HG02970 (cell line): ENCODE results near the gene SLC29A4.
"Not testable (repeated sequence)": the region's sequence is repeated elsewhere in the genome, so short reads cannot be mapped to it uniquely, and the experiment has no call there.

Experiments
- ATAC-seq: cut with Tn5 transposase; IDR thresholded peaks from one replicate; pipeline ENCODE4 v1.9.1; 2021; ENCODE audit warnings: mild to moderate bottlenecking, moderate library complexity, moderate number of reproducible peaks; ENCODE audit not compliant: unreplicated experiment, low FRiP score

Gene SLC29A4

DNA sequence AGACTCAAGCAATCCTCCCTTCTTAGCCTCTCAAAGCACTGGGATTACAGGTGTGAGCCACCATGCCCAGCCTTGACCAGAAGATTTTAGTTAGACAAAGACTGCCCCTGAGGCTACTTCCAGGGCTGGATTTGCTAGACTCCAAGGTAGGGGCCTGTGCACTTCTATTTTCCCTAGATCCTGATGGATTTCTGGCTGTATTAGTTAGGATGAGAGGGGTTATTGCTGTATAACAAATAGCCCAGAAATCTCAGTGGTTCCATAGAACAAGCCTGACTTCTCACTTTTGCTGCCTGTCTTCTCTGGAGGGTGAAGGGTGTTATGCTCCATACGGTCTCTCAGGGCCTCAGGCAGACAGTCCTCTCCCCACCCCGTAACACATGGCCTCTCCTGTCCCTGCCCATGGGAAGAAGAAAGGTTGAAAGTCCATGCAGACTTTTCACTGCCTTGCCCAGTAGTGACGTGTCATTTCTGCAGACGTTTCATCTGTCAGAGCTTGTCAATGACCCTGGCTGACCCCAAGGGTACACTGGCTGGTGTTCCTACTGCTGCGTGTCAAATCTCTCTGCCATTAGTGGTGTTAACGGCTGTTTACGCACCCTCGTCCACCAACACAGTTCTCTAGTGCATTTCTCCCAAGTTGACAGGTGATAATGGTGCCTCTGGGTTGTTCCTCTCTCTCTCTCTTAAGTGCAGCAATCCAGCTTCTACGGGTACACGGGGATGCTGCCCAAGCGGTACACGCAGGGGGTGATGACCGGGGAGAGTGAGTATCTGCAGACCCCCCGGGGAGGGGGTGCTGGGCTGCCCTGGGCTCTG is 11.6 kb downstream of the SLC29A4 start:
- no peak for ATAC-seq

DNA sequence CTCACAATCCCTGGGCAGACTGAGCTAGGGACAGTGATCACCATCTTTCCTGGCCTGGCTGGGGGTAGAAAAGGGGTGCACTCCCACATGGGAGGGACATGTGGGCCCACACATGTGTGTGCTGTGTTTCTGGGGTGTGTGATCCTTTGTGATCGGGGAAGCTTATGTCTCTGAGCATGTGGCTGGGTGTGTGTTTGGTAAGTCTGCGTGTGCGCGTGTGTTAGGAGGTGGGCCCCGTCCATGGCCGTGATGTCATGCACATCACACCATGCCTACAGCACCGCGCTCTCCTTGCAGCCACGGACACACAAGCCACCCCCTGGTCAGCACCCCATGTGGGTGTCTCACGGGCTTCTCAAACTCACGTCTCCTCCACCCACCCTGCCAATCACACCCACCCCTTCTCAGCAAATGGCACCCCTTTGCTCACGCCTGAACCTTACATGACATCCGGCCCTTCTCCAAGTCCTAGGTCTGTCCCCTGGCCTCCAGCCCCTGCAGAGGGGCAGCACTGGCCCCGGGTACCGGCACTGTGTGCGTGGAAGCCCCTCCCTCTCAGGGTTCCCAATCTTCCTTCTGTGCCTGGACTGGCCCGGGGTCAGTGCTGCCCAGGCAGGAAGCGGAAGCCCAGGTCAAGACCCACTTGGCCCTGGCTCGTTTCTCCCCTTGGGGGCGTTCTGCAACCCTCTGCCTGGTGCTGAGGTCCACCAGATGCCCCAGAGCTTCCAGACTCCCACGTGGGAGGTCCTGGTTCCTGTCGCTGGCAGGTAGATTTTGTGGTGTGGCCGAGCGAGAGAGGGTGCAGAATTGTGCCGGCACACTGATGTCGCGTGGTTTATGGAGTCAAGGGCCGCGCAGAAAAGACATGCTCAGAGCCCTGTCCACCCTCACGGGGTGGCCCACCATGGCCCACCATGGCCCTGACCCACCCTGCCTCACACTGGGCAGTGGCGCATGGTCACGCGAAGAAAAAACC is 12.6 kb downstream of the SLC29A4 start:
- ATAC-seq, result no peak

DNA sequence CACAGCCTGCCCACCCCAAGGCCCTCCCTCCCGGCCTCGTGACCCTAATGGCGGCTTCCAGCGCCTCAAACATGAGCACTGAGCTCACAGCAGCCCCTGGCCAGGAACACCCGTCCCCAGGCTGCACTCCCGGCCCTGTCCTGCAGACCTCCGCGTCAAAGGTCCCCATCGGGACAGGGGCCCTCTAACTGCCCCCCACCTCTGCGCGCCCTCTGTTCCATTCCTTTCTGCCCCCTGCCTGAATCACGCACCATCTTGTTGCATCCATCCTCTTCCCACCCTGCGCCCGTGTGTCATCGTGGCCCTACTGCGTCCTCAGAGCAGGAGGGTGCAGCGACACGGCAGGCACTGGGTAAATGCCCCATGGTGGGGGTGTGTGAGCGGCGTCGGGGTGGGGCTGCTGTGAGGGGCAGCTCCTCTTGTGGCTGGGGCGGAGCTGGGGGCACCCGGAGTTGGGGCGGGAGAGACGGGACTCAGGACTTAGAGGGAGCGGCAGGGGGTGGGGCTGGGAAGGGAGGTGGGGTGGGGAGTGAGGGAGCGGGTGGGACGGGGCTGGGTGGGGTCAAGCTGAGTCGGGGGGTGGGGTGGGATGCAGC is 13.4 kb downstream of the SLC29A4 start:
- ATAC-seq, result no peak

DNA sequence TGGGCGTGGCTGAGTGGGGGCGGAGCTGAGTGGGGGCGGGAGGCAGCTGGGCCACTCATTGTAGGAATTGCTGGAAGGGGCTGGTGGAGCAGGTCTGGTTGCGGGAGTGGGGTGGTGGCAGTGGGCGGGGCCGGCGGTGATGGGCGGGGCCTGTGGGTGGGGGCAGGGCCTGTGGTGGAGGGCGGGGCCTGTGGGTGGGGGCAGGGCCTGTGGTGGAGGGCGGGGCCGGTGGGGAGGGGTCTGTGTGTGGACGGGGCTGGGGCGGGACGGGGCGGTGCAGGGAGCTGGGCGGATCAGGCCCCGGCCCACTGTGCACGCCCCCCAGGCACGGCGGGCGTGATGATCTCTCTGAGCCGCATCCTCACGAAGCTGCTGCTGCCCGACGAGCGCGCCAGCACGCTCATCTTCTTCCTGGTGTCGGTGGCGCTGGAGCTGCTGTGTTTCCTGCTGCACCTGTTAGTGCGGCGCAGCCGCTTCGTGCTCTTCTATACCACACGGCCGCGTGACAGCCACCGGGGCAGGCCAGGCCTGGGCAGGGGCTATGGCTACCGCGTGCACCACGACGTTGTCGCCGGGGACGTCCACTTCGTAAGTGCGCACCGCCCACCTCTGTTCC is 14.0 kb downstream of the SLC29A4 start:
- ATAC-seq, result no peak

DNA sequence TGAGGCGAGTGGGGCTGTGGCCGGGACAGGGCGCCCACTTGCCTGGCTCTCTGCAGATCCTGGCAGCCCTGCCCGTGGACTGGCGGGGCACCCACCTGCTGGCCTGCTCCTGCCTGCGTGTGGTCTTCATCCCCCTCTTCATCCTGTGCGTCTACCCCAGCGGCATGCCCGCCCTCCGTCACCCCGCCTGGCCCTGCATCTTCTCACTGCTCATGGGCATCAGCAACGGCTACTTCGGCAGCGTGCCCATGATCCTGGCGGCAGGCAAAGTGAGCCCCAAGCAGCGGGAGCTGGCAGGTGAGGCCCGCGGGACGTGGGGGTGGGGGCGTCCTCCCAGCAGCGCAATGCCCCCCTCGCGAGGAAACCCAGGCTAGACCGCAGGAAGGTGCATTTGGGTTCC is 17.6 kb downstream of the SLC29A4 start:
- no peak for ATAC-seq

DNA sequence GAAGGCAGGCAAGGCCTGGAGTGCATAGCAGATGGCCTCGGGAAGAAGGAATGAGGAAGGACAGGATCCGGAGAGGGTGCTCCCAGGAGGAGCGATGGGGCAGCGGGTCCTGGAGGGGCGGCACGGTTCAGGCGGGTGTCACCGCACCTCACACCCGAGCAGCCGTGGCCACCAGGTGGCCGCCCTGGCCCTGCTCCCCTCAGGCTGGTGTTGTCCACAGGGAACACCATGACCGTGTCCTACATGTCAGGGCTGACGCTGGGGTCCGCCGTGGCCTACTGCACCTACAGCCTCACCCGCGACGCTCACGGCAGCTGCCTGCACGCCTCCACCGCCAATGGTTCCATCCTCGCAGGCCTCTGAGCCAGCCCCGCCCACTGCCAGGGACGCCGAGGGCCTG is 19.8 kb downstream of the SLC29A4 start:
- no peak for ATAC-seq

DNA sequence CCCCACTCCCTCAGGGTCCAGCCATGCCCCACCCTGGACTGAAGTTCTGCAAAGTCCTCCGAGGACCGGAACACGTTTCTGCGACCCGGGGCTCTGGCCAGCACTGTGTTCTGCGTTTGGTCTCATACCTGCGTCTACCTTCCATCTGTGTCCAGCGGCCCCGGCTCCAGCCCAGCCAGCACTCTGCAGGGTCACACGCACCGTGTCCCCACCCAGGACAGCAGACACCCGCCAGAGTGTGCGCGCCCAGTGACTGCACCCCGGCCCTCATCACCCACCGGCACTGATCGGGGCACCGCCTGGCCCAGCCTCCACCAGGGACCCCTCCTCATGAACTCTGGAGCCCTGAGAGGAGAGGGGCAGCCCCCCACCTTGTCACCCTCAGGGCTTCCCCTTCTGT is 20.3 kb downstream of the SLC29A4 start:
- ATAC-seq, result no peak

DNA sequence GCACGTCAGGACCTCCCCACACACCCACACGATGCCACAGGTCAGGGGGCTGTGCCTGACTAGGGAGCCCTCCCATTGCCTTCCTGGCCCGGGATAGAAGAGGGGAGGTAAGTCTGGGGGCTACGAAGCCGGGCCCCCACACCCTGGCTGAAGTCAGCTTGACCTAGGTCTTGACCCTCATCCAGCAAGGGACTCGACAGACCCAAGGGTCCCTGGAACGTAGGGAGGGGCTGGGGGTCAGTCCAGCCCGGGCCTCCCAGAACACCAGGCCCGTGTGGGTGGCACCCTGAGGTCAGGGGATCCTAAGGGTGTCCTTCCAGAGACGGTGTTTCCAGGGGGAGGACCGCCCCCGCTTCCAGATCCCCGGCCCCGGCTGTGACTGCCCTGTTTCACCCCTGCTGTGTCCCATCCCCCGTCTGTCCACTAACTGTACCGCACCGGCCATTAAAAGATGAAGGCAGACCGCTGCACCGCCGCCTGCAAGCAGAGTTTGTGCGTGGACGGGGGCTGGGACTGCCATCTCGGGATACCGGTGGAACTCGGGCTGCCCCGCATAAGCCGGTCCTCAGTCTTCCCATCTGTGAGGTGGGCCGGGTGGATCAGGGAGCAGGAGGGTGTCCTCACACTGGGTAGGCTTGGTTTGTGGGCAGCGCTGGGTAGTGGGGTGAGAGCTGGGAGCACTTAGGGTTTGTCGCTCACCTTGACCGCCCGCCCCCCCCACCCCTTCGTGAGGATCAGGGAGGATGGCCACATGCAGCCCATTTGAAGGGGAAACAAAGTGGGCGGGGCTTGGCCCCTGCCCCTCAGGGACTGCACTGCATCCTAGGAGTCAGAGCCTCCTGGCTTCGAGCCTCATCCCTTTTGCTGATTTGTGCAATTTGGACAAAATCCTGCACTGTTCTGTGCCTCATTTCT is 21.1 kb downstream of the SLC29A4 start:
- no peak for ATAC-seq

DNA sequence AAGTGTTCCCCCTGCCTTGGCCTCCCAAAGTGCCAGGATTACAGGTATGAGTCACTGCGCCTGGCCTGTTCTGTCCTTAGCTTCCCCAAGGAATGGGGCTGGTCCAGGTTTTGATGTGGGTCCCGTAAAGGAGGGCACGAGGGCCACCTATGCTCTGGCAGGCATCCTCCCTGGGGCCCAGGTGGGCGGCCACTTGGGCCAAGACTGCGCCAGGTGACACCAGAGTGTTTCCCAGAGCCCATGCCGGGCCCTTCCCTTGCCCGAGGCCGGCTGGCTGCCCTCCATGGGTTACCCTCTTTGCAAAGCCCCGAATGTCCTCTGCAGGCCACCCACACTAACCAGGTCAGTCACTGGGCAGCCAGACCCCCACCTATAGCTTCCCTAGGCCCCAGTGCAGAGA is 22.3 kb downstream of the SLC29A4 start:
- not testable (repeated sequence) for ATAC-seq

DNA sequence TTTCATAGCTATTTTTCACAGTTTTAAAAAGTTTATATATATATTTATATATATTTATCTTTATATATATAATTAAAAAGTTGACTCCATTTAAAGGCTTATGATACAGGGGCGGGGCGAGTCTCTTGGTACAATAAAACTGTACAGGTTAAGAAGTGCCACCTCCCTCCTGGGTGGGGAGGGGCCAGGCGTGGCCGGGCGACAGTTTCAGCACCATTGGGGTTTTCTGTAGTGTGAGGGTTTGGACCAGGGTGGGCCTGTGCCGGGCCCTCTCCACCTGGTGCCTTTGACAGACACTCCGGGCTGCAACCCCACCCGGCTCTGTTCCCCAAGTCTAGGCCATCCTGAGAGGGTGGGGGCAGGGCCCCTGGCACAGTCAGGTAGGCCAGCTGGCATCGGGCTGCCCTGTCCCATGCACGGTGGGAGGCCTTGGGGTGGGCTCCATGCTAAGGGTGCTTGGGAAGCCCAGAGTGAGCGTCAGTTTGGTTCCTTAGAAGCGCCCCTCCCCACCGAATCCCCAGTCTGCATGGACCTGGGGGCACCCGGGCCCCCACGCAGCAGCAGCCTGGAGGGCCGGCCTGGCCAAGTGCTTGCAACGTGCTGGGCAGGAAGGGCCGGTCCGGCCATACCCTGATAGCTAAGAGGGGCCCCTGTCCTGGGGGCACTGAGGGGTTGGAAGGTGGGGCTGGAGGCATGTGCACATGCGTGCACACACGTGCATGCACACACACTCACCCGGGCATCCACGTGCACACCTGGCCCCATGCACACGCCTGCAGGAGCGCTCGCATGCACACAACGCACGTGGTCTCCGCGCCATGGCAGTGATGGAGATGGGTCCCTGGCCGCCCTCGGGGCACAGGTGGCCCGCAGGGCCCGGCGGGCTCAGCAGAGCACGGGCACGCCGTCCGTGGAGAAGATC is 24.7 kb downstream of the SLC29A4 start:
- not testable (repeated sequence) for ATAC-seq

DNA sequence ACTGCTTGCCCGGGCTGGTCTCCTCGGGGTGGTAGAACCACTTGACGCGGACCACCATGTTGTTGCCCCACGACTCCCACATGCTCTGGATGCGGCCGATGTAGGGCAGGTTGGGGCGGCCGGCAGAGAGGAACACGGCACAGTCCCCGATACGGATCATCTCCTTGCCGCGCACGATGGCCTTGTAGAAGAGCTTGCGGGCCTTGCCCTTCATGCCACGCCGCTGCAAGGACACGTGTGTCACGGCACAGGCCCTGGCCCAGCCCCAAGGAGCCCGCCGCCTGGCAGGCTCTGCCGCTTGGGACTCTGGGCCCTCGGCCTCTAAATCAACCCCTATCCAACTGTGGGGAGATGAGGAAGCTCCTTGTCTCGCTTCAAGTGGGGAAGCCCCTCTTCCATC is 26.4 kb downstream of the SLC29A4 start:
- ATAC-seq, result no peak

DNA sequence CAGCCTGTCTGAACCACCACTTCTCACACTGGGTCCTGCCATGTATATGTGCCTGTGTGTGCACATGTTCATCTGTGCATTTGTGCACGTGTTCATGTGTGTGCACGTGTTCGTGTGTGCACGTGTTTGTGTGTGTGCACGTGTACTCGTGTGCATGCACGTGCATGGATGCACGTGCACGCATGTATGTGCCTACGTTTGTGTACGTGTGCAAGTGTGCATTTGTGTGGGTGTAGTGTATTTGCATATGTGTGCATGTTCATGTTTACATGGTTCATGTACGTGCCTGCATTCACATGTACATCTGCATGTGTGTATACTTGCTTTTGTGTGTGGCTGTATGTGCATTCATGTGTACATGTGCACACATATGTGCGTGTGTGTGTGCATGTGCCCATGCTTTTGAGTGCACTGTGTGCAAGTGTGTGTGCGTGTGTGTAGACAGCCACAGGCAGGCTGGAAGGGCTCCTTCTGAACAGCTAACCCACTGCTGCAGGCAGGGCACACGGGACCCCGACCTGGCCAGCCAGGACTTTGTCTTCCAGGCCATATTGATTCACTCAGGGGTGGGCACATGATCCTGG is 28.2 kb downstream of the SLC29A4 start:
- no peak for ATAC-seq

DNA sequence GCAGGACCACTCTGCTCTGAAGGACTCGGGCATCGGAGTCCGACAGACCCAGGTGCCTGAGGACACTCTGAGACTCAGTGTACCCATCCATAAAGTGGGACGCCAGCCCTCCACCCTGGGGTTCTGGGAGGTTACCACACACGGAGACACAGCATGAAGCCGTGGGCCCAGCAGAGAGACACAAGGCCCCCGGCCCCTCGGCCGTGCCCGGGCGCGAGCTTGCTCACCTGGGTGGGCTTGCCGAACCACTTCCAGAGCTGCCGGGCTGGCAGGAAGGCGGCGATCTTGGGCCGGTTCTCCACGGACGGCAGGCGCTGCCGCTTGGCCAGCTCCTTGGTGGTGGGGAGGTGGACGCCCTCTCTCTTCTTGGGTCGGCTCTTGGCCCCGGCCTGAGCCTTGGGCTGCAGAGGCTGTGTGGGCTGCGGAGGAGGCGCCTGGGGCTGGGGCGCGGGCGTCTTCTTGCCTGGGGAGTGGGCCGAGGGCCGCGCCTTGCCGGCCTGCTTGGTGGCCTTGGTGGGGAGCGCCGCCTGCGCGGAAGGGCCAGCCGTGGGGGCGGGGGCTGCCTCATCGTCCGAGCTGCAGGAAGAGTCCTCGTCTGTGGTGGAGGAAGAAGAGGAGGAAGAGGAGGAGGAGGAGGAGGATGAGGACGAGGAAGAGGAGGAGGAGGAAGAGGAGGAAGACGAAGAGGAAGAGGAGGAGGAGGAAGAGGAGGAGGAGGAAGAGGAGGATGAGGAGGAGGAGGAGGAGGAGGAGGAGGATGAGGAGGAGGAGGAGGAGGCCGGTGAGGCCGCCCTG is 29.7 kb downstream of the SLC29A4 start:
- not testable (repeated sequence) for ATAC-seq

DNA sequence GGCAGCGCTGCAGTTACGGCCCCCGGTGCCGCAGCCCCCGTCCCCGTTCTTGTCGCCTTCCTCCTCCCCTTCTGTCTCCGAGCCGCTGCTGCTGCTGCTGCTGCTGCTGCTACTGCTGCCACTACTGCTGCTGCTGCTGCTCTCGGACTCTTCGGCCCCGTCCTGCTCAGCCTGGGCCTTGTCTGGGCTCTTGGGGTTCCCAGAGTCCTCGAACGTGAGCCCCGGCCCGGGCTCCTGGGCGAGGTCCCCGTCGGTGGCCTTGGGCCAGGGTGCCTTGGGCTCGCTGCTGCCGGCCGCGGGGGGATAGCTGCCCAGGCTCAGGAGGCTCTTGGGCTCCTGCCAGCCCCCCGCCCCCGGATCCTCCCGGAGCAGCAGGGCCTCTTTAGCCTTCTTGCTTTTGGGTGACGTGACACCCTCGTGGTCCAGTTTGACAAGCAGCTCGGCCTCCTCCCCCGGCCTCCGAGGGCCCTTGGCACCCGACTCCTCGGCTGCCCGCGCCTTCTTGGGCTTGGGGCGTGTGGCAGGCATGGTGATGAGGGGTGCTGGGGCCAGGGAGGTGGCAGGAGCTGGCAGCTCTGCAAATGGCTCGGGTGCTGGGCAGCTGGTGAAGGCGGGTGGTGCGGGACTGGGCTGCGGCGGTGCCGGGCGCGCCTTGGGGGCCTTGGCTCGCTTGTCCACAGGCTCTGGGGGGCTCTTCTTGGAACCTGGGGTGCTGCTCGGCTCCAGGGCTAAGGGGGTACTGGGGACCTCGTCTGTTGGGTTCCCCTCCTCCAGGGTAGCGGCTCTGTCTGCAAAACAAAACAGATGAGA is 30.5 kb downstream of the SLC29A4 start:
- ATAC-seq, result not testable (repeated sequence)

DNA sequence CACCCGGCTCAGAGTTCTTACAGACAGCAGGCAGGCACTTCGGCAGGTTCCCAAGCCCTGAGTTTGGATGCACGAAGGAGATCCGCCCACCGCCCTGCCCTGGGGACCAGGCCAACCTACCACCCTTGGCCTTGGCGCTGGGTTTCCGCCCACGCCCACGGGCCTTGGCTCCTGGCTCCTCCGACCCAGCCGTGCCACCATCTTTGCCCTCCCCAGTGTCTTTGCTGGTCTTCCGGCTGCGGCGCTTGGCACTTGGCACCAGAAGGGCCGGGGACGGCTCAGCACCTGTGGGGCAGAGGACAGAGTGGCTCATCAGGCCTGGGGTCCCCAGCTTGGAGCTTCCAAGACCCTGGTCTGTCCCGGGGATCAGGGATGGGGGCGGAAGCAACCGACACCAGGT is 32.1 kb downstream of the SLC29A4 start:
- ATAC-seq, result no peak

DNA sequence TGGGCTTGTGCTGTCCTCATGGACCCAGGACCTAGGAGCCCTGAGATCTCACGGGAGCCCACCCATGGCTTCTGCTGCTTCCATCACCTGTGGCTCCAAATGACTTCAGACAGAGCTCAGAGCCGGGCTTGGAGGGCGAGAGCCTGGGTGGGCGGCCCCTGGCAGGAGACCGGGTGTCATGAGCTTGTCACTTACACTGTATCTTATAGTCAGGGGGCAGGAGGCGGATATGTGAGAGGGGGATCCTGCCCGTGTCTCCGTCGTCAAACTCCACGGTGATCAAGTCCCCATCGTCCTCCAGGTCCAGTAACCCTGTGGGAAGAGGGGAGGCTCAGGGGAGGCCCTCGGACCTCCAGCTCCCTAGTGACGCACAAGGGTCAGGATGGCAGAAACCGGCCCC is 33.0 kb downstream of the SLC29A4 start:
- ATAC-seq, result no peak

DNA sequence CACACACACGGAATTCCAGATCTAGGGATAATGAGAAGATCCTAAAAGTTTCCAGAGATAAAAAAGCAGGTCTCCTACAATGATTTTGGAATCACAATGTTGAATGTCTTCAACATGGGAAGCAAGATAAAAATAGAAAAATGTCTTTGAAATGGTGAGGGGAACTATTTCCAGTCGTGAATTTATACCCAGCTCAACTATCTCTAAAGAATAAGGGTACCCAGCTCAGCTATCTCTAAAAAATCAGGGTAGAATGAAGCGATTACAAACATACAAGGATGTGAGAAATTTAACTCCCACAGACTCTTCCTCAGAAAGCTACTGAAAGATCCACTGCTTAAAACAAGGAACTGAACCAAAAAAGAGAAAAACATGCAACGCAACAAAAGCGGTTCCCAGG is 35.9 kb downstream of the SLC29A4 start:
- ATAC-seq, result not testable (repeated sequence)
